Activated T-helper 17 cell treated with anti-CD3 and anti-CD28 coated beads, Interleukin-2, amount 50 U/mL, for 72 hours (primary cell): Measurements from ENCODE around the gene KYNU. TPM values are rescaled to one million over a fixed set of nuclear protein-coding genes. Genes with fewer than 3 reads are reported as not detected.
"Not testable (repeated sequence)": the region's sequence is repeated elsewhere in the genome, so short reads cannot be mapped to it uniquely, and the experiment has no call there.

Source experiments
- ATAC-seq: fragments of 150-1000 bp; cut with Tn5 transposase; replicated peaks from 2 replicates; pipeline ENCODE4 v1.10.0; 2021; ENCODE audit warnings: mild to moderate bottlenecking, moderate library complexity
- H3K27ac Mint-ChIP-seq: one replicate; pipeline ENCODE4 v1.8.0; 2022; ENCODE audit warnings: mixed read lengths
- H3K27me3 Mint-ChIP-seq: one replicate; pipeline ENCODE4 v1.8.0; 2022; ENCODE audit warnings: mixed read lengths
- H3K36me3 Mint-ChIP-seq: one replicate; pipeline ENCODE4 v1.8.0; 2022; ENCODE audit warnings: low read depth, mild to moderate bottlenecking, mixed read lengths
- H3K4me1 Mint-ChIP-seq: one replicate; pipeline ENCODE4 v1.8.0; 2022; ENCODE audit warnings: mixed read lengths
- H3K4me3 Mint-ChIP-seq: one replicate; pipeline ENCODE4 v1.8.0; 2022; ENCODE audit warnings: mild to moderate bottlenecking, mixed read lengths
- H3K9me3 Mint-ChIP-seq: one replicate; pipeline ENCODE4 v1.8.0; 2022; ENCODE audit warnings: mixed read lengths
- total RNA-seq, 2 donors: library from RNA; stranded (reverse); gene quantifications; one replicate each; pipeline ENCODE4 v1.2.3, GENCODE V29; 2022

Gene KYNU
- total RNA-seq = under 1 TPM in 1 of 2 donors, not detected in 1; 0.05 TPM

- H3K27ac Mint-ChIP-seq = no peak within 1 kb of the TSS
- H3K9me3 Mint-ChIP-seq = no peaks in the 10 kb centered on the region
- no peaks in the 10 kb centered on the region for H3K36me3 Mint-ChIP-seq
- peaks cover 8% of the 10 kb centered on the region for H3K27me3 Mint-ChIP-seq
- H3K4me3 Mint-ChIP-seq = no peak within 1 kb of the TSS
- ATAC-seq = no peak
- no peaks in the 10 kb centered on the region for H3K4me1 Mint-ChIP-seq
Measured at GRCh38 chr2:142877216-142877838, at the start of gene KYNU. Gene KYNU (plus strand): TSS chr2:142877664. CDS start chr2:142885368, 7,704 bp downstream.

GRCh38 chr2:142834021-142834420 is 43.4 kb upstream of the KYNU start:
- H3K4me1 Mint-ChIP-seq = no peaks in the 10 kb centered on the region
- no peak overlapping the region for H3K4me3 Mint-ChIP-seq
- ATAC-seq = no peak
- no peak overlapping the region for H3K27ac Mint-ChIP-seq
- H3K36me3 Mint-ChIP-seq = no peaks in the 10 kb centered on the region
- no peaks in the 10 kb centered on the region for H3K9me3 Mint-ChIP-seq
- H3K27me3 Mint-ChIP-seq = no peaks in the 10 kb centered on the region

DNA sequence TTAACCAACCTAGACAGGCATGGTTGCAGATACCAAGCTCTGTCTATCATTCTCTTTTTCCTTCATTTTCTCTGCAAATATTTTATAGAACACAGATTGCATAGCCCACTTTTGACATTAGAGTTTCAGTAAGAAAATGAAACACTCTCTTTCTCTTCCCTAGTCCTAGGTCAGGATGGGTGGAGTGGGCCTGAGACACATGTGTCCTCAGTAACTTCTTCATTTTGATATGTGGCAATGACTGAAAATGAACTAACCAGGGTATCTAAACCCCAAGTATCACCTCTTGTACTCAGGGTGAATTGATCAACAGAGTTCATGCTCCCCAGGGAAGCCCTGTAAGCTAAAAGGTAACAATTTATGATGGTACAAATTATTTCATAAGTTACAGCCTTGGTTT is 37.0 kb upstream of the KYNU start:
- ATAC-seq = no peak
- Mint-ChIP-seq H3K4me1 (no peaks in the 10 kb centered on the region), H3K36me3 (no peaks in the 10 kb centered on the region), H3K4me3 (no peak overlapping the region), H3K27me3 (no peaks in the 10 kb centered on the region), H3K27ac (no peak overlapping the region), H3K9me3 (no peaks in the 10 kb centered on the region)

- ATAC-seq = no peak
- Mint-ChIP-seq H3K27me3 (peaks cover 2% of the 10 kb centered on the region), H3K9me3 (no peaks in the 10 kb centered on the region), H3K27ac (no peak overlapping the region), H3K36me3 (no peaks in the 10 kb centered on the region), H3K4me1 (no peaks in the 10 kb centered on the region), H3K4me3 (no peak overlapping the region)
Measured at GRCh38 chr2:142841788-142842187, 35.7 kb upstream of the KYNU start.

- Mint-ChIP-seq H3K27me3 (peaks cover 8% of the 10 kb centered on the region), H3K4me3 (no peak overlapping the region), H3K9me3 (no peaks in the 10 kb centered on the region), H3K36me3 (no peaks in the 10 kb centered on the region), H3K4me1 (no peaks in the 10 kb centered on the region), H3K27ac (no peak overlapping the region)
- ATAC-seq = no peak
Measured at GRCh38 chr2:142842369-142842768, 35.1 kb upstream of the KYNU start.

DNA sequence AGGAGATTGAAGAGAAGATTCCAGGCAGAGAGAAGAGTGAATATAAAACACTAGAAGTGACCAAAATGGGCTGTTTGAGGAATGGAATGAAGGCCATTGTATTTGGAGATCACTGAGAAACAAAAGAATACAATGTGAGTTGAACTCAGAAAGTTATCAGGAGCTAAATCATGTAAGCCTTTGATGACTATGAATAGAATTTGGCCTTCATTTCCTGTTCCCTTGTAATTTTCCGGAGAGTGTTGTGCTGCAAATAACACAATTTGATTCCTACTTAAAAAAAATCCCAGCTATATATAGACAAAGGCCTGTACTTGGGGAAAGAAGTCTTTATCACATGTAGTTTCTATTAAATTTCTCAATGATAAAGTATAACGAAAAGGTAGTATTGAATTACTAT is 33.7 kb upstream of the KYNU start:
- Mint-ChIP-seq H3K4me3 (no peak overlapping the region), H3K9me3 (no peaks in the 10 kb centered on the region), H3K27ac (no peak overlapping the region), H3K36me3 (no peaks in the 10 kb centered on the region), H3K4me1 (no peaks in the 10 kb centered on the region), H3K27me3 (peaks cover 8% of the 10 kb centered on the region)
- no peak for ATAC-seq

DNA sequence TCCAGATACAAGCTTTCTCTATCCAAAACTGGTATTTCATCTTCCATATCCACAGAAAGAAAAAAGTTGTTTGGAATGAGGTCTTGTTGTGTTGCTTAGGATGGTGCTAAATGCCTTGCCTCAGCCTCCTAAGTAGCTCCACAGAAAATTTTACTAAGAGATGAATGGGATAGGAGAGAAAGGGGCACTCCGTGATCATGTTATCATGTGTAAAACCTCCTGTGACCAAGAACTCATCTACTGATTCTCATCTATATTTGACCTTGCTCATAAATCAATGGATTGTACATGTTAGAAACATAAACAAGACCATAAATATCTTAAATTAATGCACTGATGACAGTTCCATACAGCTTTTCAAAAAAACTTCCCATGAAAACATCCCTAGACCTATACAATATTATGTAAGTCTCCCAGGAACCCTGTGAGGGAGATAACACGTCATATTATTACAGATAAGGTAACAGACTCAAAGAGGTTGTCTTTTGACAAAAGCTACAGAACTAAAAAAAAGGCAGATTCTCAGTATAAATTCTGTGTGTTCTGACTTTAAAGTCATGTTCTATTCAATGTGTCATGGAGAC is 29.3 kb upstream of the KYNU start:
- no peaks in the 10 kb centered on the region for H3K9me3 Mint-ChIP-seq
- no peaks in the 10 kb centered on the region for H3K4me1 Mint-ChIP-seq
- H3K4me3 Mint-ChIP-seq = no peak overlapping the region
- ATAC-seq = no peak
- H3K27me3 Mint-ChIP-seq = peaks cover 8% of the 10 kb centered on the region
- no peak overlapping the region for H3K27ac Mint-ChIP-seq
- H3K36me3 Mint-ChIP-seq = no peaks in the 10 kb centered on the region

- Mint-ChIP-seq H3K36me3 (no peaks in the 10 kb centered on the region), H3K27ac (no peak overlapping the region), H3K4me3 (no peak overlapping the region), H3K4me1 (no peaks in the 10 kb centered on the region), H3K27me3 (peaks cover 8% of the 10 kb centered on the region), H3K9me3 (no peaks in the 10 kb centered on the region)
- ATAC-seq = no peak
Measured at GRCh38 chr2:142849820-142850219, 27.6 kb upstream of the KYNU start.

DNA sequence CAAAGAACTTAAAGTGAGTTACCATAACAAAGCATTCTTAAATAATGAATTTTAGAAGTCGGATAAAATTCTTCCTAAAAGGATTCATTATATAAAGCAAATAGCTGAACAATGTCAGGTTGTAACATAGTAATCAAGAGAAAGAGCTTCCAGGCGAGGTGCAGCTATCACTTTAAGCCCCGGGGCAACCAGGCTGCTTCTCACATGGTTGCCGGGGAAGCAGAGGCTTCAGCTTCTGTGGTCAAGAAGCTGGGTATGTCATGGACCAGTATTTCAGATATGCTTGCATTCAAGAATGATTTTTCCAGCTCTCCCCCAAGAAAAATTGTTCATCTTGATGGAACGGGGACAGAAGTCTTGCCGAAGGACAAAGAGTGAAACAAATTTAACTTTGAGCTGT is 23.6 kb upstream of the KYNU start:
- Mint-ChIP-seq H3K36me3 (no peaks in the 10 kb centered on the region), H3K9me3 (no peaks in the 10 kb centered on the region), H3K4me3 (no peak overlapping the region), H3K27me3 (no peaks in the 10 kb centered on the region), H3K27ac (no peak overlapping the region), H3K4me1 (no peaks in the 10 kb centered on the region)
- no peak for ATAC-seq

DNA sequence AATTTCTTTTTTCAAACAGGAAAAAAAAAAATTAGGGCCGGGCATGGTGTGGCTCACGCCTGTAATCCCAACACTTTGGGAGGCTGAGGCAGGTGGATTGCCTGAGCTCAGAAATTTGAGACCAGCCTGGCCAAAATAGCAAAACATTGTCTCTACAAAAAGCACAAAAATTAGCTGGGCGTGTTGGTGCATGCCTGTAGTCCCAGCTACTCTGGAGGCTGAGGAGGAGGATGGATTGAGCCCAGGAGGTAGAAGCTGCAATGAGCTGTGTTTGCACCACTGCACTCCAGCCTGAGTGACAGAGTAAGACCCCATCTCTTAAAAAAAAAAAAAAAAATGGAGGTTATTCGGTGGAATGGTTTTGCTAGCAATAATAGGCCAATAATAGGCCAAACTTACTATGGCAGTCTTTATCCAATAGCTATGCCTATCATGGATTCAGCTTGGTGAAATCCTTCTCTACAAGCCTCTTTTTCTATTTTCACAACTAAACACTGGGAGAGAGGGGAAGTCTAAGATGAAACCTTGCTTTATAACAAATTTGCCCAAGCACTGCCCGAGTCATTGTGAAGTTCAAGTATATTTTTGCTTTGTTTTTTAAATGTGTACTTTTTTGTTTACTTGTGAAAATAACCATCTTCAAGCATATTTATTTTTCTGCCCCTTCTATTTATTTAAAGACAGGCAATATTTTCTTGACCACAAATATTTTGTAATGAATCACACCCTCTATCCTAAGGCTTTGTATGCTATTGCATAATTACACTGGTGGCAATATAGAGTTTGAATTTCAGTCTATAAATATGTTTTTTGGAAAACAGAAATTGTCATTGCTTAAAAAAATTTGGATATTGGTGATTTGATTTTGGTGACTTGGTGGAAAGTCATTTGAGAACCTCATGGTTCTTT is 20.0 kb upstream of the KYNU start:
- Mint-ChIP-seq H3K36me3 (no peaks in the 10 kb centered on the region), H3K27ac (no peak overlapping the region), H3K4me1 (no peaks in the 10 kb centered on the region), H3K4me3 (no peak overlapping the region), H3K9me3 (no peaks in the 10 kb centered on the region), H3K27me3 (no peaks in the 10 kb centered on the region)
- ATAC-seq = no peak

DNA sequence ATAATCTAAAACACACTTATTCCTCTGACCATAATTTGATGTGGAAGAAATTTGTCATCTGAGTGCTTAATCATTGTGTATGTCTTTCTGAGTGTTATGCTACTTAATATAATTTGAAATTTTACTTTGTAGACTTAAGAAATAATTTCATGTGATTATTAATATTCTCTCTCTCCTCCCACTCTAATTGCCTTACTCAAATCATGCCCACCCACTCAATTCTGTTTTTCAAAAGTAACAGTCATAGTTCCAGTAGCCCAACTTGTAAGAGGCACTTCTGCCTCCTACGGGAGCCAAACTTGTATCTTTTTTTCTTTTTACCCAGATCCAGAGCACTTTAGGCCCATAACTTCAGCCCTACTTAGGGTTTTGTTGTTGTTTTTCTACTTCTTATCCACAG is 18.5 kb upstream of the KYNU start:
- H3K9me3 Mint-ChIP-seq = no peaks in the 10 kb centered on the region

DNA sequence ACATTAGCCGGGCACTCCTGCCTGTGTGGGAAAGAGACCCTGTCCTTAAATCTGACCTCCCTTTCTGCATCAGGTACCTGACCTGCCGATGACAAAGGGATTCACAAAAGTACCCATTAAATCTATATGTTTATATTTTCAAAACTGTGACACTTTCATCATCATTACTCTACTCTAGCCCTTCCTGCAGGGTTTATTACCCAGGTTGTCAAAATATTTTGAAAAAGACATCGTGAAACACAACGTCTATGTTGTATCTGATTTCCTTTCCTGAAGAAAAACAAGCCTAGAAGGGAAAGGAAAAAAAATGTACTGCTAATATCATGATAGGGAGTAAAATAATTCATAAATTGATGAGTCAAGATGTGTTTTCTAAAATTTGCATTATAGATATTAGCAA is 15.2 kb upstream of the KYNU start:
- Mint-ChIP-seq H3K27me3 (peaks cover 5% of the 10 kb centered on the region), H3K4me1 (no peaks in the 10 kb centered on the region), H3K36me3 (no peaks in the 10 kb centered on the region), H3K9me3 (no peaks in the 10 kb centered on the region), H3K4me3 (no peak overlapping the region), H3K27ac (no peak overlapping the region)
- no peak for ATAC-seq

More for the DNA sequence above, 18.5 kb upstream of the KYNU start:
- H3K4me3 Mint-ChIP-seq = no peak overlapping the region
- H3K4me1 Mint-ChIP-seq = no peaks in the 10 kb centered on the region
- no peaks in the 10 kb centered on the region for H3K27me3 Mint-ChIP-seq
- H3K36me3 Mint-ChIP-seq = no peaks in the 10 kb centered on the region
- ATAC-seq = no peak
- H3K27ac Mint-ChIP-seq = no peak overlapping the region

DNA sequence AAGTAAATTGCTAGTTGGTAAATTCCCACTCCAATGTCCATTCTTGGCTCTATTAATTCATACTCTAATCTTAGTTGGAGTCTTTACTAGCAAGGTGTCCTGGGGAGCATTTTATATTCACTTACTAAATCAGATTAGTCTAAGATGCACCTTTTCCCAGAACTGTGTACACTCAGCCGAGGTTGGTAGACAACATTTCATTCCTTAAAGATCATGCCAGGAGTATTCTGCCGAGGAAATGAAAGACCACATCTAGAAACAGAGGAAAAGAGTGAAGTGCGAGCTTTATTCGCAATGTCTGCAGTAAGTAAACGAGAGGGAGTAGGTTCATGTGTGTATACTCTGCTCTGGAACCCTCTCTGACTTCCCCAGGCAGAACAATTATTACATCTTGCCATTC is 14.6 kb upstream of the KYNU start:
- H3K4me1 Mint-ChIP-seq = no peaks in the 10 kb centered on the region
- H3K36me3 Mint-ChIP-seq = no peaks in the 10 kb centered on the region
- peaks cover 5% of the 10 kb centered on the region for H3K27me3 Mint-ChIP-seq
- no peak overlapping the region for H3K4me3 Mint-ChIP-seq
- no peaks in the 10 kb centered on the region for H3K9me3 Mint-ChIP-seq
- ATAC-seq = no peak
- H3K27ac Mint-ChIP-seq = no peak overlapping the region

DNA sequence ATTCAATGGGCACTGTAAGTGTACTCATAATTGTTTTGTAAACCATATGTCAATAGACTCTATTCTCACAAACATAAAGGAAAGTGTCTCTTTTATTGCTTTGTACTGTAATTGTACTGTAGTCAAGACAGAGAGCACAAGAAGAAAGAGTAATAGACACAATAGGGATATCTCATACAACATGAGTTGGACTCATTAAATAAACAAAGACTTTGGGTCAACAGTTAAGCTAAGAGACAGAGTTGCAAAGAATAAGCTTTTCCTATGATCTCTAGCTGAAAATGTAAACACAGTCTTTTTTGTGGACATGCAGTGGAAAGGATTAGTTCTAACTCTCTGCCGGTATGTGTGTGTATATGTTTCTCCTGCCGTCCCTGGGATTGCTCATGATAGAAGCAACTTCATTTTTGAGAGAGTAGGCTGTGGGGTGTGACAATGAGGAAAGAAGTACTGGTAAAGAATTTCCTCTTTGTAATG is 13.9 kb upstream of the KYNU start:
- peaks cover 5% of the 10 kb centered on the region for H3K27me3 Mint-ChIP-seq
- ATAC-seq = no peak
- no peaks in the 10 kb centered on the region for H3K36me3 Mint-ChIP-seq
- no peak overlapping the region for H3K4me3 Mint-ChIP-seq
- no peaks in the 10 kb centered on the region for H3K9me3 Mint-ChIP-seq
- H3K27ac Mint-ChIP-seq = no peak overlapping the region
- H3K4me1 Mint-ChIP-seq = no peaks in the 10 kb centered on the region

DNA sequence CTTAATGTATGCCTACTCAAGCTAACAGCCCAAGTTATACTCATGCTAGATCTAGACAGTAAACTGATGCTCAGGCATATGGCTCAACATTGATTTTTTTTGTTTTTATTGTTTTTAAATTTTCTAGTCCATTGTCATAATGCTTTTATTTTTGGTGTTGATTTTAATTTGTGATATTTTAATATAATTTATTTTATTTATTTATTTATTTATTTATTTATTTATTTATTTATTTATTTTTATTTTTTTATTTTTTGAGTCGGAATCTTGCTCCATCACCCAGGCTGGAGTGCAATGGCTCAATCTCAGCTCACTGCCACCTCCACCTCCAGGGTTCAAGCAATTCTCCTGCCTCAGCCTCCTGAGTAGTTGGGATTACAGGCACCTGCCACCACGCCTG is 12.9 kb upstream of the KYNU start:
- not testable (repeated sequence) for H3K4me1 Mint-ChIP-seq, H3K27ac Mint-ChIP-seq, H3K27me3 Mint-ChIP-seq, H3K36me3 Mint-ChIP-seq, ATAC-seq, H3K9me3 Mint-ChIP-seq, H3K4me3 Mint-ChIP-seq
